ENCODE measurements around the gene PDHB.
A peak's percentile ranks its signal among the peaks of the same experiment; 100 is the strongest.
"Not testable (repeated sequence)": the region's sequence is repeated elsewhere in the genome, so short reads cannot be mapped to it uniquely, and the experiment has no call there.

Gene PDHB

GRCh38 chr3:58433400-58434167 is at the start of gene PDHB:
TSS of gene PDHB (minus strand) at chr3:58433832. CDS start at chr3:58433809, 23 bp downstream.
- peak; percentile 88 for DNase-seq (ENCODE audit: low spot score)

- no peak for DNase-seq (ENCODE audit: low spot score)
These were observed 49.4 kb upstream of the PDHB start for GRCh38 chr3:58482917-58483636.

DNA sequence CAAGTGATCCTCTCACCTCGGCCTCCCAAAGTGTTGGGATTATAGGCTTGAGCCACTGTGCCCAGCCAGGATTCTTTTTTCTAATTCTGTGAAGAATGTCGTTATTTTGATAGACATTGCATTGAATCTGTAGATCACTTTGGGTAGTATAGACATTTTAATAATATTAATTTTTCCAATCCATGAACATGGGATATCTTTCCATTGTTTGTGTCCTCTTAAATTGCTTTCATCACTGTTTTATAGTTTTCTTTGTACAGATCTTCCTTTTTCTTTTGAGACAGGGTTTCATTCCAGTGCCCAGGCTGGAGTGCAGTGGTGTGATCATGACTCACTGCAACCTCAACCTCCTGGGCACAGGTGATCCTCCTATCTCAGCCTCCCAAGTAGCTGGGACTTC is 46.7 kb upstream of the PDHB start:
- DNase-seq (ENCODE audit: low spot score), result no peak

- DNase-seq (ENCODE audit: low spot score), result no peak
These were observed 45.1 kb upstream of the PDHB start for GRCh38 chr3:58478781-58479180.

DNA sequence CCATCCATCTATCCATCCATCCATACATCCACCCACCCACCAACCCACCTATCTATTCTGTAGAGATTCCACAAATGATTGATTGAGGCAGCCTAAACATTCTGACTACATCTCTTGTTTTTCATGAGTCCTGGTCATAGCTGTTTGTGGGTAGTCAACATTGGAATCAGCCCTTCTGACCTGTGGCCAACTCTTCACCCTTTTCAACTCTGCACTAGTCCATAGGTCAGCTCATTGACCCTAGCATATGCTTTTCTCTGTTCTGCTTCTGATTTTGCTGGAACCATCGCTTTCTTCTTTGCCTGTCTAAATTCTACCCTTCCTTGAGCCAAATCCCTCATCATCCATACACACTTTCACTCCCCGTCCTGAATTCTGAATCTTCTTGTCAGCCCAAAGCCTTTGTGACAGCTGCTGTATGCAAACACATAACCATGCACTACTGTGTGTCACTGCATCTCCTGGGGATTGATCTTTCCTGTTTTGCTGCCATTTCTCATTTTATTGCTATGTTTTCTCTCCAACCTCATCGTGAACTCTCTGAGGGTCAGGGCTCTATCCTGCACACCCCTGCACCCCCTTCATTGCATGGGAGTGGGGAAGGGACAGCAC is 41.4 kb upstream of the PDHB start:
- DNase-seq (ENCODE audit: low spot score), result no peak

- no peak for DNase-seq (ENCODE audit: low spot score)
These were observed 40.8 kb upstream of the PDHB start for GRCh38 chr3:58474348-58474911.

DNA sequence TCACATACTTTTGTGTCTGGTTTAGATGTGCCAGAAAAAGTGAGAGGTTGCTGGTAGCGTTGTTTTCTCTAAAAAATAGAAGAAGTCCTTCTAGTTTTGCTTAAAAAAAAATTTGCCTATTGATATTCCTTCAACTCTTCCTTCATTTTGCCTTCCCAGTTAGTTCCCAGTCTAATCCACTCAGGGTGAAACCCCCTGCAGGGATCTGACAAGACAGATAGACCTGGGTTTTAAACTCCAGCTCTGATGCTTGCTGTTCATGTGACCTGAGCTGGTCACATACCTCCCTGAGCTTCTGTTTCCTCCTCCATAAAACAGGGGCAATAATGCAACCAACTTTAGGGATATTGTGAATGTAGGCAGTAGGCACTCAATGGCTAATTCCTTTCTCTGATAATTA is 39.6 kb upstream of the PDHB start:
- DNase-seq (ENCODE audit: low spot score), result no peak

DNA sequence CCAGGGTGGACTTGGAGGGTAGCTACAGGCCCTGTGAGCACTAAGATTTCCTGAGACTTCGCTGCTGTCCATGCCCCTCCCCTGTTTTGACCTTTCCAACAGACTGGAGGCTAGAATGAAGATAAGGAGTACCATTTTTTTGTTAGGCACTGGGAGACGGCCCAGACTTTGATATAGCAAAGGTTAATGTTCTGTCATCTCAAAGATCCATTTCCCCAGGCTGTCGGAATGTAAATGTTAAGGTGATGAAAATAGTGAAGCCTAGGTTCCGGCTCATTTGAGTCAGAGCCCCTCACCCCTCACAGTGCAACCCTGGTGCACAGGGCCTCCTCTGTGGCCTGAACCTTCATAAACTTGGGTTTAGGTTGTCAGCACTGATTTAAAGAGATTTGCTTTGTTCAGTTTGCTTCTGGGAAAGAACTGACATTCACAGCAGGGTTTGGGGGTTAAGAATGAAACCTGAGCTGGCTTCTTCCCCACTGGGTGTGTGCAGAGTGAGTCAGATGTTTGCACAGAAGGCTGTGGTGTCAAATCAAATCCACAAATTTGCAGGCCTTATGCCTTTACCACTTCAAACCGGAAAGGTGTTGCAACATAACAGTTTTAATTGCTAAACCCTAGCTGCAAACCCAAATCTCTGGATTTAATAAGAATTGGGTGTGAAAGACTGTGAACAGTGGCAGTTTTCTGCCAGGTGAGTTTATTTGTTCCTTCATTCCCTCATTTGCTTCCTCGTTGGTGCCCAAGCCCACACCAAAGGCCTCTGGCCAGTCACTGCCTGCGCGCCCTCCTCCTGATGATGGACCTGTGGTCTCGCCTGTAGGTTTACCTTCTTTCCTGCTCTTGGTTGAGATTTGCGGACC is 37.6 kb upstream of the PDHB start:
- DNase-seq (ENCODE audit: low spot score), result peak; percentile 90

- no peak for DNase-seq (ENCODE audit: low spot score)
These were observed 36.9 kb upstream of the PDHB start for GRCh38 chr3:58470363-58471024.

- DNase-seq (ENCODE audit: low spot score), result no peak
These were observed 35.5 kb upstream of the PDHB start for GRCh38 chr3:58469096-58469495.

DNA sequence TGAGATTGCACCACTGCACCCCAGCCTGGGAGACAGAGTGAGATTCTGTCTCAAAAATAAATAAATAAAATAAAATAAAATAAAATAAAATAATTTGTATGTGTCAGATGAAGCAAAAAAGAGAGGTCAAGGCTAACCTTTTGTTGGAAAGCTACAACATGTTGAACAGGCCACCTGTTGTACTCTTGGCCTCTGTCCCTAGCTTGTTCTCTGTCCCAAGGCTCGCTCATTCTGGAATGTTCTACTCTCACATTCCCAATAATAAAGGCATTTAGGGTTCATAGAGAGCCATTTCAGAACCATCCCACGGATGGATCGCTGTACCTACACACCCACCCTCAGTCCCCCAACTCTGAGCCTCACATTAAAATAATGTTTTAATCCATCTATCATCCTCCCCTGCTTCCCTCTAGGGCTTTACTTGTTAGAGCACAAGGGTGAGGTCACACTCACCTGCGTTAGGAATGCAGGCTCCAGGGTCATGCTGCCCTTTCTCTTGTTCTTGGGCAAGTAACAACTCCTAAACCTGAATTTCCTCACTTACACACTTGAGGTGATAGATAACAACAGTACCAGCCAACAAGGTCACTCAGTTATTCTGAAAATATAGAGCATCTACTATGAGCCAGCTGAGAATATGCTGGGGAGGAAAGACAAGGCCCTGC is 33.4 kb upstream of the PDHB start:
- no peak for DNase-seq (ENCODE audit: low spot score)

DNA sequence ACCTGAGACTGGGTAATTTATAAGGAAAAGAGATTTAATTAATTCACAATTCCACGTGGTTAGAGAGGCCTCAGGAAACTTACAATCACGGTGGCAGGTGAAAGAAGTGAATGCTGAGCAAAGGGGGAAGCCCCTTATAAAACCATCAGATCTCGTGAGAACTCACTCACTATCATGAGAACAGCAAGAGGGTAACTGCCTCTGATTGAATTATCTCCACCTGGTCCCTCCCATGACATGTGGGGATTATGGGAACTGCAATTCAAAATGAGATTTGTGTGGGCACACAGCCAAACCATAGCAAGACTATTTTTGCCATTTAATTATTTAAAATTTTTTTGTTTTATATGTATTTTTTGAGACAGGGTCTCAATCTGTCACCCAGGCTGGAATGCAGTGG is 31.2 kb upstream of the PDHB start:
- no peak for DNase-seq (ENCODE audit: low spot score)

- no peak for DNase-seq (ENCODE audit: low spot score)
These were observed 30.3 kb upstream of the PDHB start for GRCh38 chr3:58463942-58464271.

GRCh38 chr3:58463181-58463941 is 29.7 kb upstream of the PDHB start:
- peak; percentile 83 for DNase-seq (ENCODE audit: low spot score)

GRCh38 chr3:58462829-58463180 is 29.2 kb upstream of the PDHB start:
- no peak for DNase-seq (ENCODE audit: low spot score)

DNA sequence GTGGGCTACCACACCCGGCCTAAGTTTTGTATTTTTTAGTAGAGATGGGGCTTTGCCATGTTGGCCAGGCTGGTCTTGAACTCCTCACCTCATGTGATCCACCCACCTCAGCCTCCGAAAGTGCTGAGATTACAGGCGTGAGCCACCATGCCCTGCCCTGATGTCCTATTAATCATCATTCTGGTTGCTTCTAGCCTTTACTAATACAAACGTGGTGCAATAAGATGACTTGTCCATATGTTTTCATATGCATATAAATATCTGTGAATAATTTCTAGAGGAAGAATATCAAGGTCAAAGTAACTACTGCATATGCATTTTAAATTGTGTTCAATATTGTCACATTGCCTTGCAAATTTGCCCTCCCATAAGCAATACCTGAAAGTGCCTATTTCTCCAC is 25.5 kb upstream of the PDHB start:
- DNase-seq (ENCODE audit: low spot score), result no peak

- no peak for DNase-seq (ENCODE audit: low spot score)
These were observed 18.5 kb upstream of the PDHB start for GRCh38 chr3:58452176-58452575.

DNA sequence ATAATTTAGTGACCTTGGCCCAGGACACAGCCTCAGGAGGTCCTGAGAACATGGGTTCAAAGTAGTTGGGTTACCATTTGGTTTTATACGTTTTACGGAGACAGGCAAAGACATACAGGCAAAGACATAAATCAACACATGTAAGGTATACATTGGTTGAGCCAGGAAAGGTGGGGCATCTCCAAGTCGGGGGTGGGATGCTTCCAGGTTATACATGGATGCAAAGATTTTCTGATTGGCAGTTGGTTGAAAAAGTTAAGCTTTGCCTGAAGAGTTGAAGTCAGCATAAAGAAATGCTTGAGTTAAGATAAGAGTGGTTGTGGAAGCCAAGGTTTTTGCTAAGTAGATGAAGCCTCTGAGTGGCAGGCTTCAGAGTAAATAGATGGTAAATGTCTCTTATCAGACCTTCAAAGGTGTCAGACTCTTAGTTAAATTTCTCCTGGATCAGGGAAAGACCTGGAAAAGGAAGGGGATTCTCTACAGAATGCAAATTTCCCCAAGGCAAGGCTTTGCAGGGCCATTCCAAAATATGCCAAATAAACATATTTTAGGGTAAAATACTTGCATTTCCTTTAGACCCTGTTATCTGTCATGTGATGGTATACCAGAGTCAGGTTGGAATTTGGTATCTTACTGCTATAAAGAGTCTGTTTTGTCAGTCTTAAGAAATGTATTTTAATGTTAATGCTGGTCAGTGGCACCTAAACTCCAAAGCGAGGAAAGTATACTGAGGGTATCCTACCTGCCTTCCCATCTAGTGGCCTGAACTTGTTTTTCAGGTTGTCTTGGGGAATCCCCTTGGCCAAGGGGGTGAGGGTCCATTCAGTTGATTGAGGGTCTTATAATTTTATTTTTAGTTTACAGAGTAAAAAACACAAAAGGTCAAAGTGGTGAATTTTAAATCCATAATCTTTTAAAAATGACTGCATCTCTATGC is 8.2 kb upstream of the PDHB start:
- DNase-seq (ENCODE audit: low spot score), result no peak

- DNase-seq (ENCODE audit: low spot score), result not testable (repeated sequence)
These were observed 7.3 kb upstream of the PDHB start for GRCh38 chr3:58440996-58441355.

Measured in LoVo (cell line).